Breast epithelium (tissue), 4 donors: ENCODE measurements around the gene PLCG1. TPM values are rescaled to one million over a fixed set of nuclear protein-coding genes. Genes with fewer than 3 reads are reported as not detected.
A peak's percentile ranks its signal among the peaks of the same experiment; 100 is the strongest.

Experiments
- DNase-seq, 2 donors: peaks; one replicate each; pipeline ENCODE4 v3.0.0-alpha.2; 2019; ENCODE audit warnings: low spot score in 2 of 2
- H3K27ac ChIP-seq, 2 donors: fragments of 200-600 bp; sonication (generic) in 1 of 2; one replicate each; pipeline ENCODE4 v1.5.1; 2016 to 2019; ENCODE audit warnings: mild to moderate bottlenecking in 1 of 2
- H3K27me3 ChIP-seq, 2 donors: fragments of 200-600 bp; sonication (generic) in 1 of 2; one replicate each; pipeline versions ENCODE4 v1.5.1 to v1.6.0; 2017 to 2019; ENCODE audit warnings: control low read depth in 1 of 2, mild to moderate bottlenecking in 1 of 2
- H3K36me3 ChIP-seq: fragments of 200-600 bp; one replicate; pipeline ENCODE4 v1.5.1; 2019
- H3K4me1 ChIP-seq, 2 donors: fragments of 200-600 bp; sonication (generic); one replicate each; pipeline ENCODE4 v1.5.1; 2016 to 2019; ENCODE audit warnings: control low read depth in 1 of 2
- H3K4me3 ChIP-seq, 3 donors: fragments of 200-600 bp; sonication (generic); 1 replicate in 2 of 3; 2 replicates in 1 of 3; pipeline ENCODE4 v1.5.1; 2016 to 2019; ENCODE audit warnings: mild to moderate bottlenecking in 3 of 3, moderate library complexity in 2 of 3
- H3K9me3 ChIP-seq, 2 donors: fragments of 200-600 bp; sonication (generic) in 1 of 2; one replicate each; pipeline ENCODE4 v1.5.1; 2016 to 2019; ENCODE audit warnings: control low read depth in 1 of 2
- POLR2A ChIP-seq: fragments of 450-650 bp; IDR thresholded peaks from one replicate; pipeline ENCODE4 v1.6.1; 2016; ENCODE audit warnings: antibody characterized with exemption, mild to moderate bottlenecking, moderate library complexity
- POLR2AphosphoS5 ChIP-seq, 3 donors: sonication (generic); formaldehyde crosslinking; IDR thresholded peaks; one replicate each; pipeline ENCODE4 v1.6.1; 2017; ENCODE audit warnings: antibody characterized with exemption in 3 of 3
- intact Hi-C: fragments of 100-400 bp; cut with DNase I; formaldehyde crosslinking; loops from one replicate; pipeline ENCODE4 v1.15.1; 2023; ENCODE audit warnings: low total_unique reads
- total RNA-seq, 3 donors: library from RNA; depleted of rRNA; stranded (reverse); fragments of >200 nt; gene quantifications; one replicate each; pipeline ENCODE4 v1.1.0, GENCODE V29; 2016
- TF ChIP-seq, protein P1 (sequence below), 3 donors: fragments of 450-650 bp; IDR thresholded peaks; one replicate each; pipeline ENCODE4 v1.5.1; 2016 to 2017; ENCODE audit warnings: antibody characterized with exemption in 3 of 3, mild to moderate bottlenecking in 3 of 3, moderate library complexity in 3 of 3

PLCG1 gene
- total RNA-seq, 3 donors from 2014 or later: 88.5 to 132 (median 92.3) TPM

DNA sequence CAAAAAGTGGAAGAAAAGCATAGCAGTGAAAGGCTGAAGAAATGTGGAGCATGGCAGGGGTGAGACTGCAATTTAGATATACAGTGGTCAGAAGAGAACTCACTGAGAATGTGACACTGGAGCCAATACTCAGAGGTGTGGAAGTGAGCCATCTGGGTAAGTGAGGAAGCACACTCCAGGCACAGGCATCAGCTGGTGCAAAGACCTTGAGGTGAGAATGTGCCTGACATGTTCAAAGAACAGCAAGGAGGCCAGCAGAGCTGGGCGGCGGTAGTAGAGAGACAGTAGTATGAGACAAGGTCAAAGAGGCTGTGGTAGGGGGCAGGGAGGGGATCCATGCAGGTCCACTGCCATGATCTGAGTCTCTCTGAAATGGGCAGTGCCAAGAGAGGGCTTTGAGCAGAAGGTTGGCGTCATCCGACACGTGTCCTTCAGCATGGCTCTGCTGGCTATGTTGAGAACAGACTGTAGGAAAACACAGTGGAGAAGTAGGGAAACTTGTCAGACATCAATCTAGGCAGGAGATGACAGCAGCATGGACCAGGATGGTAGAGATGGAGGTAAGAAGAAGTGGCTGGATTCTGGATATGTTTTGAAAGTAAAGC, 84.4 kb downstream of the PLCG1 start:
- TF ChIP-seq POLR2AphosphoS5 (IDR thresholded peaks at IDR 0.05): no peak
- TF ChIP-seq POLR2A: no peak
- TF ChIP-seq, protein P1, sequence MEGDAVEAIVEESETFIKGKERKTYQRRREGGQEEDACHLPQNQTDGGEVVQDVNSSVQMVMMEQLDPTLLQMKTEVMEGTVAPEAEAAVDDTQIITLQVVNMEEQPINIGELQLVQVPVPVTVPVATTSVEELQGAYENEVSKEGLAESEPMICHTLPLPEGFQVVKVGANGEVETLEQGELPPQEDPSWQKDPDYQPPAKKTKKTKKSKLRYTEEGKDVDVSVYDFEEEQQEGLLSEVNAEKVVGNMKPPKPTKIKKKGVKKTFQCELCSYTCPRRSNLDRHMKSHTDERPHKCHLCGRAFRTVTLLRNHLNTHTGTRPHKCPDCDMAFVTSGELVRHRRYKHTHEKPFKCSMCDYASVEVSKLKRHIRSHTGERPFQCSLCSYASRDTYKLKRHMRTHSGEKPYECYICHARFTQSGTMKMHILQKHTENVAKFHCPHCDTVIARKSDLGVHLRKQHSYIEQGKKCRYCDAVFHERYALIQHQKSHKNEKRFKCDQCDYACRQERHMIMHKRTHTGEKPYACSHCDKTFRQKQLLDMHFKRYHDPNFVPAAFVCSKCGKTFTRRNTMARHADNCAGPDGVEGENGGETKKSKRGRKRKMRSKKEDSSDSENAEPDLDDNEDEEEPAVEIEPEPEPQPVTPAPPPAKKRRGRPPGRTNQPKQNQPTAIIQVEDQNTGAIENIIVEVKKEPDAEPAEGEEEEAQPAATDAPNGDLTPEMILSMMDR (IDR thresholded peaks at IDR 0.05): no peak
- Histone ChIP-seq H3K27me3 (no peaks in the 10 kb centered on the region), H3K4me3 (no peak overlapping the region), H3K27ac (peak overlapping the region; percentile 83 to 87), H3K36me3 (no peaks in the 10 kb centered on the region), H3K9me3 (no peaks in the 10 kb centered on the region), H3K4me1 (peaks cover 0 to 3% of the 10 kb centered on the region in 2 donors)
- intact Hi-C loops: no loop called here
- DNase-seq: no peak

- TF ChIP-seq, protein P1 (IDR thresholded peaks at IDR 0.05): no peak
- TF ChIP-seq POLR2A: no peak
- no peak for TF ChIP-seq POLR2AphosphoS5 (IDR thresholded peaks at IDR 0.05)
- H3K27me3 ChIP-seq: no peaks in the 10 kb centered on the region
- H3K4me1 ChIP-seq: peaks cover 0 to 3% of the 10 kb centered on the region in 2 donors
- no peak for DNase-seq
- H3K27ac ChIP-seq: peak overlapping the region; percentile 83 to 87
- intact Hi-C loops: no loop called here
- no peaks in the 10 kb centered on the region for H3K9me3 ChIP-seq
- H3K36me3 ChIP-seq: no peaks in the 10 kb centered on the region
- H3K4me3 ChIP-seq: no peak overlapping the region
These were observed 85.0 kb downstream of the PLCG1 start for GRCh38 chr20:41222296-41222695.

DNA sequence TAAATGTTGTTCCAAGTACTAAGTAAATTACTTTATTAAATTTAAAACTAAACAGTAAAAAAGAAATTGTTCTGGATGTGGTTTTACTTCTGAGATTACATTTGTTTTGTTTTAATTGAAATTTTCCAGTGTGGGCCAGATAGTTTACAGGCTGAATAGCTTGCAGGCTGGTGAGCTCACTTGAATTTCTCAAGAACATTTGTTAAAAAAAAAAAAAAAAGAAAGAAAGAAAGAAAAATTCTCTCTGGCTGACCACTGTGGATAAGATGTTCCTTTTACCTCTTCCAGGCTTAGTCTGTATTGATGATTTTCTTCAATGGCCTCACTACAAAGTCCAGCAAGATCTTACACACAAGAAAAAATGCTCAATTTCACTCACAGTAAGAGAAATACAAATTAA, 85.4 kb downstream of the PLCG1 start:
- no peak for DNase-seq
- Histone ChIP-seq H3K27ac (peak overlapping the region; percentile 83 to 87), H3K27me3 (no peaks in the 10 kb centered on the region), H3K4me3 (no peak overlapping the region), H3K4me1 (peaks cover 0 to 3% of the 10 kb centered on the region in 2 donors), H3K36me3 (no peaks in the 10 kb centered on the region), H3K9me3 (no peaks in the 10 kb centered on the region)
- TF ChIP-seq POLR2A (no peak), POLR2AphosphoS5 (IDR thresholded peaks at IDR 0.05) (no peak)
- TF ChIP-seq, protein P1 (IDR thresholded peaks at IDR 0.05): no peak
- intact Hi-C loops: no loop called here

DNA sequence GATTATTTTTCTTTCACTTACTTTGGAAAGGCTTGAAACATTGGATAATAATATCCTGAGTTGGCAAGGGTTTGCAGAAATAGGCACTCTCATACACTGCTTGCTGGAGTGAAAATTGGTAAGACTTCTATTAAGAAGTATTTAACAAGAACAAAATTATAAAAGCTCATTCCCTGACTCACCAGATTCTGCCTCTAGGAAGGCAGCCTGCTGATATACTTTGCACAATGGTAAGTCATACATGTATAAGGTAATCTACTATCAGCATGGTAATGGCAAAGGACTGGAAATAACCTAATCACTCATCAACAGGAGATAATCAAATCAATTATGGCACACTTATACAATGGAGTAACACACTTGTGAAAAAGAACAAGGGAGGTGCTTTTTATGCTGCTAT, 85.8 kb downstream of the PLCG1 start:
- H3K9me3 ChIP-seq: no peaks in the 10 kb centered on the region
- H3K27me3 ChIP-seq: no peaks in the 10 kb centered on the region
- H3K4me3 ChIP-seq: no peak overlapping the region
- peaks cover 0 to 3% of the 10 kb centered on the region in 2 donors for H3K4me1 ChIP-seq
- no peak for TF ChIP-seq POLR2A
- TF ChIP-seq POLR2AphosphoS5 (IDR thresholded peaks at IDR 0.05): no peak
- TF ChIP-seq, protein P1 (IDR thresholded peaks at IDR 0.05): no peak
- no peak for DNase-seq
- H3K36me3 ChIP-seq: no peaks in the 10 kb centered on the region
- intact Hi-C loops: no loop called here
- H3K27ac ChIP-seq: peak overlapping the region; percentile 68 to 83

- TF ChIP-seq POLR2AphosphoS5 (IDR thresholded peaks at IDR 0.05): no peak
- no peak for TF ChIP-seq POLR2A
- TF ChIP-seq, protein P1 (IDR thresholded peaks at IDR 0.05): no peak
- Histone ChIP-seq H3K36me3 (no peaks in the 10 kb centered on the region), H3K4me3 (no peak overlapping the region), H3K4me1 (peaks cover 0 to 3% of the 10 kb centered on the region in 2 donors), H3K27ac (no peak overlapping the region), H3K9me3 (no peaks in the 10 kb centered on the region), H3K27me3 (no peaks in the 10 kb centered on the region)
- no peak for DNase-seq
- intact Hi-C loops: no loop called here
These were observed 86.9 kb downstream of the PLCG1 start for GRCh38 chr20:41224281-41224680.
